Gastrocnemius medialis (tissue), 4 donors: ENCODE measurements around the gene TICAM1. TPM values are rescaled to one million over a fixed set of nuclear protein-coding genes. Genes with fewer than 3 reads are reported as not detected.

ENCODE experiments used
- ATAC-seq, 2 donors: fragments of 150-250 bp; one replicate each; pipeline ENCODE4 v1.9.1; 2016
- DNase-seq, 2 donors: peaks; one replicate each; pipeline ENCODE4 v3.0.0-alpha.2; 2019
- H3K27ac ChIP-seq, 4 donors: fragments of 200-600 bp; sonication (generic); 1 replicate in 1 of 4; 2 replicates in 3 of 4; pipeline ENCODE4 v1.5.1; 2016 to 2018; ENCODE audit warnings: mild to moderate bottlenecking in 2 of 4, moderate library complexity in 1 of 4
- H3K27me3 ChIP-seq, 3 donors: fragments of 200-600 bp; sonication (generic) in 2 of 3; 1 replicate in 1 of 3; 2 replicates in 2 of 3; pipeline versions ENCODE4 v1.5.1 to v1.6.0; 2016 to 2019; ENCODE audit warnings: mild to moderate bottlenecking in 1 of 3, moderate library complexity in 1 of 3
- H3K36me3 ChIP-seq, 2 donors: fragments of 200-600 bp; sonication (generic) in 1 of 2; one replicate each; pipeline ENCODE4 v1.5.1; 2017 to 2018
- H3K4me1 ChIP-seq, 2 donors: fragments of 200-600 bp; sonication (generic) in 1 of 2; one replicate each; pipeline ENCODE4 v1.5.1; 2016 to 2017; ENCODE audit warnings: mild to moderate bottlenecking in 2 of 2
- H3K4me3 ChIP-seq, 4 donors: fragments of 200-600 bp; sonication (generic) in 3 of 4; 1 replicate in 1 of 4; 2 replicates in 3 of 4; pipeline ENCODE4 v1.5.1; 2016 to 2019; ENCODE audit warnings: mild to moderate bottlenecking in 2 of 4
- H3K9me3 ChIP-seq, 3 donors: fragments of 200-600 bp; sonication (generic) in 2 of 3; 1 replicate in 1 of 3; 2 replicates in 2 of 3; pipeline ENCODE4 v1.5.1; 2016 to 2019
- POLR2A ChIP-seq, 2 donors: fragments of 450-650 bp; IDR thresholded peaks; one replicate each; pipeline ENCODE4 v1.6.1; 2017; ENCODE audit warnings: antibody characterized with exemption in 2 of 2, mild to moderate bottlenecking in 2 of 2, moderate library complexity in 2 of 2
- in situ Hi-C, 4 donors: fragments of 200-750 bp; cut with MboI; loops; one replicate each; pipeline versions ENCODE4 v1.15.0 to v1.8.0; 2017; ENCODE audit warnings: low sequenced_read_pairs in 4 of 4
- intact Hi-C: fragments of 100-400 bp; cut with DNase I; formaldehyde crosslinking; loops from one replicate; pipeline ENCODE4 v1.15.1; 2023; ENCODE audit warnings: low total_unique reads
- total RNA-seq, 4 donors: library from RNA; depleted of rRNA; stranded (reverse); fragments of >200 nt; gene quantifications; one replicate each; pipeline versions ENCODE4 v1.1.0 to v1.2.3, GENCODE V29; 2016
- TF ChIP-seq, protein P1 (sequence below), 5 experiments: fragments of 450-650 bp in 3 of 5; fragments of 200-600 bp in 2 of 5; sonication (generic) in 2 of 5; IDR thresholded peaks in 4 of 5; conservative IDR thresholded peaks in 1 of 5; 1 replicate in 4 of 5; 2 replicates in 1 of 5; pipeline ENCODE4 v1.5.1; 2016 to 2019; ENCODE audit warnings: antibody characterized with exemption in 5 of 5, mild to moderate bottlenecking in 3 of 5, moderate library complexity in 3 of 5

Gene TICAM1
- 10 to 100 TPM in 2 of 4 donors, 1 to 10 TPM in 2; 5.9 to 14.0 (median 9.0) TPM for total RNA-seq

- TF ChIP-seq, protein P1, sequence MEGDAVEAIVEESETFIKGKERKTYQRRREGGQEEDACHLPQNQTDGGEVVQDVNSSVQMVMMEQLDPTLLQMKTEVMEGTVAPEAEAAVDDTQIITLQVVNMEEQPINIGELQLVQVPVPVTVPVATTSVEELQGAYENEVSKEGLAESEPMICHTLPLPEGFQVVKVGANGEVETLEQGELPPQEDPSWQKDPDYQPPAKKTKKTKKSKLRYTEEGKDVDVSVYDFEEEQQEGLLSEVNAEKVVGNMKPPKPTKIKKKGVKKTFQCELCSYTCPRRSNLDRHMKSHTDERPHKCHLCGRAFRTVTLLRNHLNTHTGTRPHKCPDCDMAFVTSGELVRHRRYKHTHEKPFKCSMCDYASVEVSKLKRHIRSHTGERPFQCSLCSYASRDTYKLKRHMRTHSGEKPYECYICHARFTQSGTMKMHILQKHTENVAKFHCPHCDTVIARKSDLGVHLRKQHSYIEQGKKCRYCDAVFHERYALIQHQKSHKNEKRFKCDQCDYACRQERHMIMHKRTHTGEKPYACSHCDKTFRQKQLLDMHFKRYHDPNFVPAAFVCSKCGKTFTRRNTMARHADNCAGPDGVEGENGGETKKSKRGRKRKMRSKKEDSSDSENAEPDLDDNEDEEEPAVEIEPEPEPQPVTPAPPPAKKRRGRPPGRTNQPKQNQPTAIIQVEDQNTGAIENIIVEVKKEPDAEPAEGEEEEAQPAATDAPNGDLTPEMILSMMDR (IDR thresholded peaks at IDR 0.05 in 4 of 5, conservative IDR thresholded peaks at IDR 0.05 in 1 of 5) = peak in 4 of 5 experiments; percentile 10 to 35 (median 20)
- peak; percentile 82 to 83 for TF ChIP-seq POLR2A (IDR thresholded peaks at IDR 0.05)
- no peaks in the 10 kb centered on the region for H3K9me3 ChIP-seq
- peak; percentile 86 to 90 for ATAC-seq
- in situ Hi-C loops = no loop called here
- H3K27me3 ChIP-seq = no peaks in the 10 kb centered on the region
- peak within 1 kb of the TSS; percentile 89 to 95 (median 92) for H3K27ac ChIP-seq
- DNase-seq = peak; percentile 44 to 70
- peaks cover 12 to 20% of the 10 kb centered on the region in 2 donors for H3K4me1 ChIP-seq
- H3K4me3 ChIP-seq = peak within 1 kb of the TSS; percentile 83 to 95 (median 92)
- no peaks in the 10 kb centered on the region for H3K36me3 ChIP-seq
- intact Hi-C loops = loop anchor here (1.0 kb wide), 1 partner anchor 20 kb away; no protein-coding TSS in a partner anchor
These were observed at the start of gene TICAM1 for GRCh38 chr19:4831304-4831978. Gene TICAM1, minus strand, starts transcription at chr19:4831712. Its CDS starts 13,335 bp downstream, at chr19:4818377.

DNA sequence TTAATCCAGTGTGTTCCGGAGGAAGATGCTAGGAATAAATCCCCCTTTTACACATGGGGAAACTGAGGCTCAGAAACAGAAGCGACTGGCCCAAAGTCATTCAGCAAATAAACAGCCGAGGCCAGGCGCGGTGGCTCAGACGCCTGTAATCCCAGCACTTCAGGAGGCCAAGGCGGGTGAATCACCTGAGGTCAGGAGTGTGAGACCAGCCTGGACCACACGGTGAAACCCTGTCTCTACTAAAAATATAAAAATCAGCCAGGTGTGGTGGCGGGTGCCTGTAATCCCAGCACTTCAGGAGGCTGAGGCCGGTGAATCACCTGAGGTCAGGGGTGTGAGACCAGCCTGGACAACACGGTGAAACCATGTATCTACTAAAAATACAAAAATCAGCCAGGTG is 47.5 kb upstream of the TICAM1 start:
- intact Hi-C loops = loop anchor here (2.0 kb wide), 1 partner anchor 18 kb away; no protein-coding TSS in a partner anchor
- H3K27me3 ChIP-seq = no peaks in the 10 kb centered on the region
- ATAC-seq (peak; percentile 34 to 41), DNase-seq (peak; percentile 66 to 80)
- TF ChIP-seq, protein P1 (IDR thresholded peaks at IDR 0.05 in 4 of 5, conservative IDR thresholded peaks at IDR 0.05 in 1 of 5) = no peak
- no peak for TF ChIP-seq POLR2A (IDR thresholded peaks at IDR 0.05)
- peak overlapping the region in 1 of 4 donors; percentile 42 for H3K4me3 ChIP-seq
- H3K27ac ChIP-seq = peak overlapping the region; percentile 96 to 100 (median 98)
- H3K36me3 ChIP-seq = no peaks in the 10 kb centered on the region
- H3K9me3 ChIP-seq = no peaks in the 10 kb centered on the region
- in situ Hi-C loops = loop anchor here in 1 of 4 donors (10.0 kb wide), 1 partner anchor 156 kb away; no protein-coding TSS in a partner anchor
- H3K4me1 ChIP-seq = peaks cover 20 to 26% of the 10 kb centered on the region in 2 donors

DNA sequence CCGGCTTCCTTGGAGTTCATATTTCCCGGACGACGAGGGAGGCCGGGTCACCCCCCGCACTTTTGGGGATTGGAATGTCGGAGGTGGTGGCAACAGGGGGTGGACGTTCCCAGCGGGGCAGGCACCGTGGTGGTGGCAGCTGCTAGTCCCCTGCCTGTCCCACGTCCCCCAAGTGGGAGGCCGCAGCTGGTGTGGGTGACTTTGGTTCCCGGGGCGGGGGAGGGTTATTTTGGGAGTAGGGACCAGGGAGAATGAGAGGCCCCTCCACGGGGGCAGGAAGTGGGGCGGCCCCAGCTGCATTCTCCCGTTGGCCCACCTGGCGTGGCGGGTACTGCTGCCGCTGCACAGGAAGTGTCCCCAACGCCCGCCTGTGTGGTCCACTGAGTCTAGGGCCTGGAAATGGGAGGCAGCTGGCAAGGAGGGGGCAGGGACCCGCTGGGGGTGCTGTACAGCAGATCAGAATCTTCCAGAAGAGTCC is 47.0 kb upstream of the TICAM1 start:
- Histone ChIP-seq H3K36me3 (no peaks in the 10 kb centered on the region), H3K4me1 (peaks cover 20 to 26% of the 10 kb centered on the region in 2 donors), H3K27me3 (no peaks in the 10 kb centered on the region), H3K27ac (peak overlapping the region; percentile 96 to 100 (median 98)), H3K4me3 (peak overlapping the region; percentile 21 to 51 (median 38)), H3K9me3 (no peaks in the 10 kb centered on the region)
- TF ChIP-seq POLR2A (IDR thresholded peaks at IDR 0.05) = no peak
- TF ChIP-seq, protein P1 (IDR thresholded peaks at IDR 0.05 in 4 of 5, conservative IDR thresholded peaks at IDR 0.05 in 1 of 5) = no peak
- DNase-seq = peak in 1 of 2 donors; percentile 77
- peak; percentile 48 to 57 for ATAC-seq
- intact Hi-C loops (loop anchor here (1.0 to 2.0 kb wide), 2 partner anchors 18 to 98 kb away; no protein-coding TSS in a partner anchor), in situ Hi-C loops (loop anchor here in 1 of 4 donors (10.0 kb wide), 1 partner anchor 156 kb away; no protein-coding TSS in a partner anchor)

DNA sequence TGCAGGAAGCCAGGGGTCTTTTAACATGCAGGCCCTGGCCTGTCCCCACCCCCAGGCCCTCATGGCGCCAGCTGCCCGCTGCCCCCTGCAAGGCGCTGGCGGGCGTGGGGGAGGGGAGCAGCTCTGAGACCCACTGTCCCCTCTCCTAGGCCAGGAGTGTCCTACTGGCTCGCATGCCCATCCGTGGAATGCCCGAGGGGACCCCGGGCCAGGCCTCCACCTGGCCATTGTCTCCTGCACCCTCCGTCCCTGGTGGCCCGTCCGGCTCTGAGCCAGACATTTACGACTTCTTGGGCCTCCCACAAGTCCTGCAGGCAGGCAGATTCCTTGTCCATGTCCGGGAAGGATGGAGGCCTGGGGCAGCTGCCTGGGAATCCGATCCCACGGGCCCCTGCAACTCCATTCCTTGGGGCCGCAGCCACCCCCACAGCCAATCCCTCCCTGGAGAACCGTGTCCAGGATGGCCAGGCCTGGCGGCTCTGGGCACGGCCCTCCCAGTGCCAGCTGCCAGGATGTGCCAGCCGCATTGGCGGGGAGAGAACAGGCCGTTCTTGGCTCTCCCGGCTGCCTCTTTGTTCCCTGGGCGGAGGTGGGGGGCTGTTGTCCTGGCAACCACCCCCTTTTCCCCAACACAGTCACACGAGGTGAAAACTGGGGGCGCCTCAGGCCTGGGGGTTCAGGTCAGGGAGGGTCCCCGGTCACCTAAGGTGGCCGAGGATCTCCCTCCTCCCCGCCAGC is 46.4 kb upstream of the TICAM1 start:
- no peaks in the 10 kb centered on the region for H3K27me3 ChIP-seq
- no peaks in the 10 kb centered on the region for H3K36me3 ChIP-seq
- peak overlapping the region; percentile 96 to 100 (median 98) for H3K27ac ChIP-seq
- peaks cover 20 to 26% of the 10 kb centered on the region in 2 donors for H3K4me1 ChIP-seq
- peak overlapping the region; percentile 21 to 51 (median 38) for H3K4me3 ChIP-seq
- ATAC-seq (peak; percentile 81 to 83), DNase-seq (peak; percentile 80 to 93)
- intact Hi-C loops = loop anchor here (1.0 to 2.0 kb wide), 2 partner anchors 19 to 98 kb away; no protein-coding TSS in a partner anchor
- no peaks in the 10 kb centered on the region for H3K9me3 ChIP-seq
- TF ChIP-seq POLR2A (IDR thresholded peaks at IDR 0.05) = peak; percentile 21 to 39
- TF ChIP-seq, protein P1 (IDR thresholded peaks at IDR 0.05 in 4 of 5, conservative IDR thresholded peaks at IDR 0.05 in 1 of 5) = no peak
- in situ Hi-C loops = loop anchor here in 1 of 4 donors (10.0 kb wide), 1 partner anchor 157 kb away; no protein-coding TSS in a partner anchor
